Activated naive CD4-positive, alpha-beta T cell treated with Interleukin-2 at 50 U/mL for 16 hours (primary cell): ENCODE measurements around the gene INAVA.
"Not testable (repeated sequence)": the region's sequence is repeated elsewhere in the genome, so short reads cannot be mapped to it uniquely, and the experiment has no call there.

Experiments
- DNase-seq: peaks from one replicate; pipeline ENCODE4 v3.0.0-alpha.2; 2020

Gene INAVA

DNA sequence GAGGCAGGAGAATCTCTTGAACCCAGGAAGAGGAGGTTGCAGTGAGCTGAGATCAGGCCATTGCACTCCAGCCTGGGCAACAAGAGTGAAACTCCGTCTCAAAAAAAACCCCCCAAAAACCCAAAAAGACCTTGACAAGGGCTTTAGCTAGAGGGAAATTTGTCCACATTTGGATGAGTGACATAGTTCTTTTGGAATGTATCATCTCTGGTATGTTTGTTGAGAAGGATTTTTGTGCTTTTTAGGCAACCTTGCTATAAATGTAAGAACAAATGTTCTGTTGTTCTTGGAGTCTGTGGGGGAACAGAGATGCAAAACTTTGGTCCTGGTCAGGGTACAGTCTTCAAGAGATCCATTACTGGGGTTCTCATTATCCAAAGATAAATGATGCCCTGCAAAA lies 28.9 kb downstream of the INAVA start:
- DNase-seq = no peak

DNA sequence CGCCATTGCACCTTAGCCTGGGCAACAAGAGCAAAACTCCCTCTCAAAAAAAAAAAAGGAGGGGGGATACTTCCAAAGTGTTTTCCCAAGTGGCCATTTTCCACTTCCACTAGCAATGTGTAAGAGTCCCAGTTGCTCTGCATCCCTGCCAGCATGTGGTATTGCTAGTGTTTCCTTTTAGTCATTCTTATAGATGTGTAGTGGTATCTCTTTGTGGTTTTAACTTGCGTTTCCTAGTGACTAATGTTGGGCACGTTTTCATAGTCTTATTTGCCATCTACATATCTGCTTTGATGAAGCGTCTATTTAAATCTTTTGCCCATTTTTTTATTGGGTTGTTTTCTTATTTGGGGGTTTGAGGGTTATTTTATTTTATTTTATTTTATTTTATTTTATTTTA lies 31.1 kb downstream of the INAVA start:
- DNase-seq = no peak

DNA sequence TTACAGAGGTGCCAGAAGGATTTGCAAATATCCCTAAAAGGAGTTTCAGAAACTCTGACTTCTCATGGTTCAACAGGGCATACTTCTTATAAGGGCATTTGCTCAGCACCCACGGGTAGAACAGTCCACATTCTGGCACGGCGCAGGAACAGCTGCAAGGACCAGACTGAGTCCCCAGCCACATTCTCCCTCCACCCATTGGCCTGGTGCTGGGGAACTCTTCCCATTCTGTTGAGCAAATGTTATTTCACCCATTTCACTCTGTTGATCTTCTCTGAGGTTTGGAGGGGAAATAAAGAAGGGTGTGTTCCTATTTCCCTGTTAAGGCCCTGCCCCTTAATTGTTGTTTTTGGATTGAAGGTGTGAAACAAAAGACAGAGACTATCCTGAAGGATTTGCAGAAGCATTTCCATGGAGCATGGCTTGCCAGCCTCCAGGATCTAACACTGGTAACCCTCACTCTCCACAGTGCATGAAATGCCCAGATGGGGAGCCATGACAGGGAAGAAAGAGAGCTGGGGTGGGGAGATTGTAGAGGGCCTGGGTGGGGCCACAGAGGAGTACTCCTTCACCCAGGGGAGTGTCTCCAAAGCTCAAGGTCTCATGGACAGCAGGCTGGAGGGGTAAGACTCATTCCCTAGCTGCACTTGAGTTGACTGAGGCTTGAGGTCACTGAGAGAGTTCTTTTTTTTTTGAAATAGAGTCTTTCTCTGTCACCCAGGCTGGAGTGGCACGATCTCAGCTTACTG lies 35.0 kb downstream of the INAVA start:
- no peak for DNase-seq

DNA sequence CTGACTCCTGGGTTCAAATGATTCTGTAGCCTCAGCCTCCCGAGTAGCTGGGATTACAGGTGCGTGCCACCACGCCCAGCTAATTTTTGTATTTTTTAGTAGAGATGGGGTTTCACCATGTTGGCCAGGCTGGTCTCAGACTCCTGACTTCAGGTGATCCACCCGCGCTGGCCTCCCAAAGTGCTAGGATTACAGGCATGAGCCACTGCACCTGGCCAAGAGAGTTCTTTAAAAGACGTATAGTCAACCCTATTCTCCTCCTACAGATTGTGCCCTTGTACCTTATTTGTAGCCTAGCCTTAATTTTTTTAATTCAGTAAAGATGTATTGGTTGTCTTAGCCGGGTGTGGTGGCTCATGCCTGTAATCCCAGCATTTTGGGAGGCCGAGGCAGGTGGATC lies 35.6 kb downstream of the INAVA start:
- not testable (repeated sequence) for DNase-seq

DNA sequence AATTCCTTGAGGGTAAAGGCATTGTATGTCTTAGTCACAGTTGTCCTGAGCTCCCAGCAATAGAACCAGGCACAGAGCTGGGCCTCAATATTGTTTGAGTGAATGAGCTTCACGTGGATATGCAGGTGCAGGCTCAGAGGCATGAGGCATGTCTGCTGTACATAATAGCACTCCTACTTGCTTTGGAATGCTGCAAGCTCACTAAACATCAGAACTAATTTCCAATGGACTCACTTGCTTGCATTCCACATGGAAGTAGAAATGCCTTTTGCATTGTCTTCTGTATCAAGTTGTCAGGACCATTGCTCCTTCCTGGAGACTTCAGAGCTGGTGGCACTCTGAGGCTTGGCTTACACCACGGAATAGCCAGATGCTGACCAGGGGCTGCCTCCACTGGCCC lies 37.1 kb downstream of the INAVA start:
- DNase-seq = no peak

DNA sequence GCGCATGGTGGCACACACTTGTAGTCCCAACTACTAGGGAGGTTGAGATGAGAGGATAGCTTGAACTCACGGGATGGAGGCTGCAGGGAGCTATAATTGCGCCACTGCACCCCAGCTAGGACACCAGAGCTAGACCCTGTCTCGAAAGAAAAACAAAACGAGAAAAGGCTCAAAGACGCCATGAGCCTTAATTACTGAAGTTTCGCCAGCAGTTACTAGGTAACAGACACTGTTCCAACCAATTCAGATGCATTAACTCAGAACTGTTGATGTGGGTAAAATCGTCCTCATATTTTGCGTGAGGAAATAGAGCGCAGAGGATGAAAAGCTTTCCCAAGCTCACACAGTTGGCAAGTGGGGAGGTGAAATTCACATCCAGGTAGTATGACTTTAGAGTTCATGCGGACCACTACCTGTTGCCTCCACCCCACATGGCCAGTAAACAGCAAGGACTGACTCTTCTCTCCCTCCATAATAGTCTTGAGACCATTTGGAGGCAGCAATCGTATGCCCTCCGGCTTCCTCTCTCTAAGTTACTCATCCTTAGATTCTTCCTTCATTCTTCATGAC lies 40.1 kb downstream of the INAVA start:
- DNase-seq = no peak

DNA sequence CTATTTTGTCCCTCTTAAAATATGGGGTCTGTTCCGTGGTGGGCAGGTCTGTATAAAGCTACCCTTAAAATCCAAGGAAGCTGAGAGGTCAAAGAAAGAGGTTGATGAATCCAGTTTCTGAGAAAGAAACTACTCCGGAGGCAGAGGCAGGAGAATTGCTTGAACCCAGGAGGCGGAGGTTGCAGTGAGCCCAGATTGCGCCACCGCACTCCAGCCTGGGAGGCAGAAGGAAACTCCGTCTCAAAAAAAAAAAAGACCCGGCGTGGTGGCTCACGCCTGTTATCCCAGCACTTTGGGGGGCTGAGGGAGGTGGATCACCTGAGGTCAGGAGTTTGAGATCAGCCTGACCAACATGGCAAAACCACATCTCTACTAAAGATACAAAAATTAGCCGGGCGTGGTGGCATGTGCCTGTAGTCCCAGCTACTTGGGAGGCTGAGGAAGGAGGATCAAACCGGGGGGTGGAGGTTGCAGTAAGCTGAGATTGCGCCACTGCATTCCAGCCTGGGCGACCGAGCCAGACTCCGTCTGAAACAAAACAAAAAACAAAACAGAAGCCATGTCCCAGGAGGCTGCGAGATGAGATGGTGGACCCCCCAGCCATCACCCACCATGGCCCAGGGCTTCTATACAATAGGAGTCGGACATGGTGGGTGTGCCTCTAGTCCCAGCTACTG lies 40.7 kb downstream of the INAVA start:
- not testable (repeated sequence) for DNase-seq

DNA sequence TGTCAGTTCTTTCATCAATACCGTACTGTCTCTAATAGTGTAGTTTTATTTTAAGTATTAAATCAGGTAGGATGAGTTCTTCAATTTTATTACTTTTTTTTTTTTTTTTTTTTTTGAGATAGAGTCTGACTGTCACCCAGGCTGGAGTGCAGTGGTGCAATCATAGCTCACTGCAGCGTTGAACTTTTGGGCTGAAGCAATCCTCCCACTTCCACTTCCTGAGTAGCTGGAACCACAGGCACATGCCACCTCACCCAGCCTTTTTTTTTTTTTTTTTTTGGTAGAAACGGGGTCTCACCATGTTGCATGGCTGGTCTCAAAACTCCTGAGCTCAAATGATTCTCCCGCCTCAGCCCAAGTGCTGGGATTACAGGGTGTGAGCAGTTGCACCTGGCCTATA lies 44.3 kb downstream of the INAVA start:
- no peak for DNase-seq

DNA sequence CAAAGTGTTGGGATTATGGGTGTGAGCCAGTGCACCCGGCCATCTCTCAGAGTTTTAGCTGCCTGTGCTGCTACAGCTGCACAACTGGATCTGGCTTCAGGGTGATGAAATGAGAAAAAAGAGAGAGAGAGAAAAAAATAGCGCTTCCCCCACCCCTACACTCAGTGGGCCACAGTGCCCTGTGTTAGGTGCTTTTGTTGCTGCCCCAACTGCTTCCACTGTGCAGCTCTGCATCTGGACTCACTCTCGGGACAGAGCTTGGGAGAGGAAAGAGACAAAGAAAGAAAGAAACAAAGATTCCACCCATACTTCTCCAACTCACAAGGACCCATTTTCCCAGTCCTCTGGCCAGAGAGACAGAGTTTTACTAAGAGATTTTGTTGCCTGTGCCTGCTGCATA lies 50.4 kb downstream of the INAVA start:
- DNase-seq = no peak

DNA sequence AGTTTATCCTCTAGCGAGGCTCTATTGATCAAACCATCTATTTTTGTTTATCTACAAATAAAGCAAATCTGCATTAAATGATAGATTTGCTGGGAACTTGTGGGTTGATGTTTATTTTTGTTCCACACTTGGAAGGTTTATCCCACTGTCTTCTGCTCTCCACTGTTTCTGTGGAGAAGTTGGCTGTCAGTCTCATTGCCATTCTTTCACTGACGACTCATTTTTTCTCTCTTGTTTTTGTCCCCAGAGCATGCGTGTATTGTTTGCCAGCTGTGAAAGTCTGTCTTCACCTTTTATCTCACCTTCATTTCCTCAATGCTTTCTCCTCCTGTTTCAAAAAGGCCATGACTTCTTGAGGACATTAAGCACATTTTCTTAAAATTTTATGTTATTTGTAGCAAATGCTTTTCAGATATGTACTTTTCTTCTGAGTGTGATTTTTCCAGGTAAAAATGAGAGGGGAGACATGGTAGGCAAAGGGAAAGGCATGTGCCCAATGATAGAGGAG lies 52.4 kb downstream of the INAVA start:
- DNase-seq = no peak

DNA sequence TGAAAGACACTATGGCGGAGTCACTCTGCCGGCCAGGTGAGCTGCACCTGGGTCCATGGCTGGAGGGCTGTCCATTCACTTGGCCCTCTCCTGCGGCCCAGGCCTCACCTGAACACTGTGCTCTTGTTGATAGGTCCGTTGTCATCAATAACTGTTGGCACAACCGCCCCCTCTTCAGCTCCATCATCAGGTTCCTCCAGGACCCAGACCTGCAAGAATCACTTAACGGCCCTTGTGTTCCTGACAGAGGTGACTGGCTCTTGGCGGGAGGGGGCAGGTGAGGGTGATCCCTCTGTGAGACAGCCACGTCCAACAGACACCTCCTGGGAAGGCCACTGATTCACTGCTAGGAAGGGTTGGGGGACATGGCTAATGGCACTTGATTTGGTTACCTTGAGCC lies 54.9 kb downstream of the INAVA start:
- no peak for DNase-seq

DNA sequence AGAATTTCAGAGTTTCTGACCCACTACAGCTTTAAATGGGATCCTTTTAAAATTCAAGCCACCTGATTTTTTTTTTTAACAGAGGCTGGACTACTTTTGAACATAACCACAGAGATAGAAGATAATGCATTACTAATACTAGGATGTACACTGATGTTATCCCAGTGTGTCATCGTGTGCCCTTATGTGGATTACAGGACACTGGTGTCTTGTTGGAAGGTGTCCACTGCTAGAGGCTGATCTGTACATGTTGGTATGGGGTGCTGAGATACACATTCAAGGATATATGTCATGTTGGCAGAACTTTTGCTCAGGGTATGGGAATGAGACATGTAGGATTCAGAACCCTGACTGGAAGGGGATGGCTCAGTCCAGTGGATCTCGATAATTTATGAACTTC lies 56.3 kb downstream of the INAVA start:
- no peak for DNase-seq

DNA sequence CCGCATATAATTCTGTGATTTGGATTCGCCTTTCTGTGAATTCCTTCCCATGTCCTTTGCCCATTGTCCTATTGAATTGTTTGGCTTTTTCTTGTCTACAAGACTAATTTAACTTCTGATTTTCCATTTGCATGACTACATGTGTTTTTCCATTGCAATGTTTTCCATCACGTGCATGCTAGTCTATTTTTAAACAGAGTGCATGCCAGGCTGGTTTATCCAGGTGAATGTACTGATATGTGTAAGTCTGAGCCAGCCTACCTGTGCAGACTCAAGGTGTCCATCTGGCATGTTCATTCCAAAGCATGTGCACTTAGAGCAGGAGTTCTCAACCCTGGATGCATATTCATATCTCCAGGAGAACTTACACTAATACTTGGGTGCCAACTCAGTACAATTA lies 59.7 kb downstream of the INAVA start:
- DNase-seq = no peak

DNA sequence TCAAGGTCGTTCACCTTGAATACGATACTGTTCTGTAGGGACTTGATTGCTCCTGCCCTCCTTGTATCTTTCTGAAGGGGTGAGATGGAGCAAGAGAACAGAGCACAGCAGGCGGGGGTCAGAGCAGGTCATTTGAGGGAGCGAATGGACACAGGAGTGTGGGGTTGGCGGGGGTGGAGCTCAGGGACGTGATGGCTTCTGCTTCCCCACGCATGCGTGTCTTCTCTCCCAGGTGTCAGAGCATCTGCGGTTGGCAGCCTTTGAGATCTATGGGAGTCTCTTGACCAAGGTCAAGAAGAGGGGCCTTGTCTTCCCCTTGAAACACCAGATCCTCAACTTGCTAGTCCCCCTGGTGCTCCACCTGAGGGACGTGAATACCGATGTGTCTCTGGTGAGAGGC lies 63.9 kb downstream of the INAVA start:
- no peak for DNase-seq

DNA sequence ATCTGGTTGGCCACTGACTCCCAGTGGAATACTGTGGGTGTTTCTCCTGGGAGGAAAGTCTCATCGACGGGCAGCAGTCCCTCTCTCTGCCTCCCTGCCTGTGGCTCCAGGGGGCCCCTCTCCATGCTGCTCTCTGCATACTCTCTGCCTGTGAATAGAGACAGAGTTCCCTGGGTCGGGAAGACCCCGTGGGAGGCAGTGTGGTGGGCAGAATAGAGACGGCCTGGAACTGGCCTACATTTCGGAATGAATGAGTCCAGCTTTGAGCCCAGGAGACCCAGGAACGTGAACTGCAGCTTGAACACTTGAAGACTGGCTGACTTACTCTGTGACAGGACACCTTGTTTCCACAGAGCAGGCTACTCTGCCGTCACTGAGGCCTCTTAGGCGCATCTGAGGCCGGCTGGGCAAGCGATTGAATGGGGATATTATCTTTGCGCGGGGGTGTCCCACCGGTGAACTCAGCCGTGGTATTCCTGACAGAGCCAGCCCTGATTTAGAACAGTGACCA lies 64.8 kb downstream of the INAVA start:
- no peak for DNase-seq

DNA sequence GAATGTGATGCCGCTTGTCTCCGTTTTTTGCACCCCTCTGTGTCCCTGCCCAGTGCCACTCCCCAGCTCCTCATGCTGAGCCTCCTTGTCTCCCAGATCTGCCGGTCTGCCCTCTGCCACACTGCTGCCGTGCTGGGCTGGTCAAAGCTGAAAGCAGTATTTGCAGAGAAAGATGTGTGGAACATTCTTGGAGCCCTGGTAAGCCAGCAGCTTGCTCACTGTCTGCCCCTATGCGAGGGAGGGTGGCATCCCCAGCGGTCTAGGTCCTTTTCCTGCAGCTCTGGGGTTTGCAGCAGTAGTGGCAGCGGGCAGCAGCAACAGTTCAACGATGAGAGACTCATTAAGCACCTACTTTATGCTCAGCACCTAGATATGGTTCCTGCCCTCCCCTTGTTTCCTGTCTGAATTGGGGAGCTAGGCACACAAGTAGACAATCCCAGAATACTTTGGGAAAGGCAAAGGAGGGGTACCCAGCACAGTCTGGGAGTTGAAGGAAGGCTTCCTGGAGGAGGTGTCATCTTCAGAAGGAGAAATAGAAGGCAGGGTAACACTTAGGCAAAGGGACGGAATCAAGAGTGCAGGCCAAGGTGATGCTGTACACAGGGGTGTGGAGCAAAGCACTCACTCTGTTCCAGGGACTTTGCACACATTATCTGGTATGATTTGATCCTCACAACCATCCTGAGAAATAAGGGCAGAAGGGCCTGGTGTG lies 65.7 kb downstream of the INAVA start:
- DNase-seq = no peak

DNA sequence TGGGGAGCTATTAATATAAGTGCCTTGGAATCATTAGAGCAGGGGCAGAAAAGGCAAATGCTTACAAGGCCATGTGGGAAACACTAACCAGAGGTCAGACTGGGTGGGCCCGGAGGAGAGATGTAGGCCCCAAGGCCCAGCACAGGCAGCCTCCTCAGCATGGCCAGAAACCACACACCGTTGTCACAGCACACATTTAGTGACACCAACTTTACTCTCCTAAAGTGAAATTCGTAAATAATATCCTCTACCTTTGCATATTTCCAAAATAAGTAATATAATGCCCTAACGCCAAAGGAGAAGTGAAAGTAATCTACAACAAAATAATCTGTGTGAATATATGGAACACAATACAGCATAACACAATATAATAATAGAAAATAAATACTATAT lies 66.2 kb downstream of the INAVA start:
- no peak for DNase-seq

DNA sequence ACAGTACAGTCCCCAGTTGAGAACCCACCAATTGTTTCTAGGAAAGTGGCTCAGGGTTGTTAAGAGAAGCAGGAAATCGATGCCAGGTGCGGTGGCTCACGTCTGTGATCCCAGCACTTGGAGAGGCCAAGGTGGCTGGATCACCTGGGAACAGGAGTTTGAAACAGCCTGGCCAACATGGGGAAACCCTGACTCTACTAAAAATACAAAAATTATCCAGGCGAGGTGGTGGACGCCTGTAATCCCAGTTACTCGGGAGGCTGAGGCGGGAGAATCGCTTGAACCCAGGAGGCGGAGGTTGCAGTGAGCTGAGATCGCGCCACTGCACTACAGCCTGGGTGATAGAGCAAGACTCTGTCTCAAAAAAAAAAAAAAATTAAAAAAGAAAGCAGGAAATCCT lies 67.5 kb downstream of the INAVA start:
- not testable (repeated sequence) for DNase-seq

DNA sequence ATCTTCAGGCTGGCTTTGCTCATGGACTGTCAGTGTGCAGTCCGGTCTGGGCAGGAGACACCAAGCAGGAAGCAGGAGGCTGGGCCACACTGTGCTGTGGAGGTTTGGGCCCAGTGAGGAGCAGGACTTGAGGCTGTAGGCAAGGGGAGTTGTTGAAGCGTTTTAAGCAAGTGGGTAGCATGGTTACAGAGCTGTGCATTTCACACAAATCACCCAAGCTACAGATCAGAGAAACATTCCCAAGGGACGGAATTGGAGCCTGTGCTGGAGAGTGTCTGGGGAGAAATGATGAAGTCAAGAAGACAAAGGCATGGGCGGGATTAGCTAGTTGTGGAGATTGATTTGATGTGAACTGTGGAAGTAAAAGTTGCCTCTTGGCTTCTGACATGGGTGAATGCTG lies 67.9 kb downstream of the INAVA start:
- DNase-seq = no peak

DNA sequence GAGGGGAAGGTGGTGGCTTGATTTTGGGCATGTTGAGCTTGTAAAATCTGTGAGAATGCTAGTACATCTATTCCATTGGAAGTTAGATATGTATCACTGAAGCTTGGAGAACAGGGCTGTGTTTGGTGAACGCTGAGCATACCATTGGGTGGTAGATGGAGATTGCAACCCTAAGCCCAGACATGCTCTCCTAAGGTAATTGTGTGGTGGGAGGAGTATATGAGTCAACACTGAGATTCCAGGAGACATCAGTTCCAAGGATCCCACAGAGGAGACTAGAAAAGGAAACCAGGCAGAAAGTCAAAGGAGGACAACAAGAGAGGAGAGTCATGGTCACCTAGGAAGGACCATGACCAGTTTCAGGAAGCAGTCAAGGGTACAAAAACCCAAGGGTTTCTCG lies 68.4 kb downstream of the INAVA start:
- no peak for DNase-seq

DNA sequence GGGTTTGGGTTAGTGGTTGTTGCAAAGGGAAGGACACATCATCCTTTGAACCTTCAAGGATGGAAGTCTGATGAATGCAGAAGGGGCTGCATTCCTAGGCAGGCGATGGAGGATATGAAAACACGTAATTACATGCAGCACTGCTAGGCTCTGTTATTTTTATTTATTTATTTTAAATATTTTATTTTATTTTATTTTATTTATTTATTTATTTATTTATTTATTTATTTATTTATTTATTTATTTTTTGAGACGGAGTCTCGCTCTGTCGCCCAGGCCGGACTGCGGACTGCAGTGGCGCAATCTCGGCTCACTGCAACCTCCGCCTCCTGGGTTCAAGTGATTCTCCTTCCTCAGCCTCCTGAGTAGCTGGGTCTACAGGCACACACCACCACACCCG lies 69.2 kb downstream of the INAVA start:
- DNase-seq = not testable (repeated sequence)
